ENCODE results near the gene RAB37.

DNA sequence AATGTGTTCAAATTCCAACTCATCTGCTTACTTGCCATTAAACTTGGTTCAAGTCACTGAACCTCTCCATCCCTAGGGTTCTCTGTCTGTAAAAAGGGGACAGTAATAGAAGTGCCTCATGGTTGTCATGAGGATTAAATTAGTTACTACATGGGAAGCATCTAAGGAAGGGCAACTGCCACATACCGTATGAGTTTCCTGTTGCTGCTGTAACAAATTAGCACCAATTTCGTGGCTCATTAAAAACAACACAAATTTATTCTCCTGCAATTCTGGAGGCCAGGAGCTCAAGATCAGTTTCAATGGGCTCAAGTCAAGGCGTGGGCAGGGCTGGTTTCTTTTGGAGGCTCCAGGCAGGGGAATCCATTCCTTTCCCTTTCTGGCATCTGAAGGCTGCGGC lies 43.0 kb upstream of the RAB37 start:
- TF ChIP-seq, protein P1, sequence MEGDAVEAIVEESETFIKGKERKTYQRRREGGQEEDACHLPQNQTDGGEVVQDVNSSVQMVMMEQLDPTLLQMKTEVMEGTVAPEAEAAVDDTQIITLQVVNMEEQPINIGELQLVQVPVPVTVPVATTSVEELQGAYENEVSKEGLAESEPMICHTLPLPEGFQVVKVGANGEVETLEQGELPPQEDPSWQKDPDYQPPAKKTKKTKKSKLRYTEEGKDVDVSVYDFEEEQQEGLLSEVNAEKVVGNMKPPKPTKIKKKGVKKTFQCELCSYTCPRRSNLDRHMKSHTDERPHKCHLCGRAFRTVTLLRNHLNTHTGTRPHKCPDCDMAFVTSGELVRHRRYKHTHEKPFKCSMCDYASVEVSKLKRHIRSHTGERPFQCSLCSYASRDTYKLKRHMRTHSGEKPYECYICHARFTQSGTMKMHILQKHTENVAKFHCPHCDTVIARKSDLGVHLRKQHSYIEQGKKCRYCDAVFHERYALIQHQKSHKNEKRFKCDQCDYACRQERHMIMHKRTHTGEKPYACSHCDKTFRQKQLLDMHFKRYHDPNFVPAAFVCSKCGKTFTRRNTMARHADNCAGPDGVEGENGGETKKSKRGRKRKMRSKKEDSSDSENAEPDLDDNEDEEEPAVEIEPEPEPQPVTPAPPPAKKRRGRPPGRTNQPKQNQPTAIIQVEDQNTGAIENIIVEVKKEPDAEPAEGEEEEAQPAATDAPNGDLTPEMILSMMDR (conservative IDR thresholded peaks at IDR 0.05) = no peak
- no peak for TF ChIP-seq ZFX (IDR thresholded peaks at IDR 0.05)

Measured in C4-2B (cell line).